ENCODE data around the gene GNB1. TPM values are rescaled to one million over a fixed set of nuclear protein-coding genes. Genes with fewer than 3 reads are reported as not detected.

The GNB1 gene
- total RNA-seq, 3 donors from 2014 or later (not counting 1 experiment from before 2014, with no cell fraction given), result 285 to 304 (median 289) TPM

DNA sequence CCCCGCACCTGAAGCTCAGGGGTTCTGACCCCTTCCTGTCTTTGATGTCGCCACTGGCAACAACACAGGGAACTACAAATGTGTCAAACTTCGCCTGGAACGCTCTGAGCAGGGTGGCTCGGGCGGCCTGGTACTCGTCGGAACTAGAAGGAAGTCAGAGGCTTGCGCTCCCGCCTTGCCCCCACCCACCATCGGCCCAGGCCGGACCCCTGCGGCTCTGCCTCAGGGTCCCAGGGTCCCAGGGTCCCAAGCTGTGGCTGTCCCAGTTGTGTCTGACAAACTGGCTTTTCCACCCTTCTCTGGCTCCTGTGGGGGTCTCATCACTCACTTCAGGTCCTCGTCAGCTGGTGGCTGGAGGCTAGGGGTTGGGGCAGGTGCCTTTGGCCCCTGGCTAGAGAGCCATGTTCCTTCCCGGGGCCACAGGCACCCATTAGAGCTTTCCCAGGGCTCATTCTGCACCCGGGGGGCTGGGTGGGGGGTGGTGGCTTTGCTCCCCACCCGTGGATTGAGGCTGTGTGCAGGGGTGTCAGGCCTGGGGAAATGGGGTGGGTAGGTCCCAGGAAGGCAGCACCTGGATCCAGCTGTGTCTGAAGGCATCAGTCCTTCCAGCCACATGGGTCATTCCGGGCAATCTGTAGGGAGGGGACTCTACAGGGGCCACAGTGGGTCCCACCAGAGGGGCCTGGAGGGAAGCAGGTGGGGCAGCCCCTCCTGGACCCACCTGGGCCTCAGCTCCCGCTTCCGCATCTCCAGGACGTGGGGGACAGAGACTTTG lies 36.2 kb upstream of the GNB1 start:
- Mint-ChIP-seq H3K36me3 (no peaks in the 10 kb centered on the region), H3K27me3 (ENCODE audit: low read depth in 2 of 2) (no peaks in the 10 kb centered on the region), H3K4me3 (no peak overlapping the region), H3K9me3 (no peaks in the 10 kb centered on the region), H3K27ac (no peak overlapping the region), H3K4me1 (no peaks in the 10 kb centered on the region)
- ATAC-seq (no peak), DNase-seq (no peak)
- Histone ChIP-seq H3K27ac (ENCODE audit: low read length) (no peak overlapping the region), H3K9me3 (ENCODE audit: control insufficient read depth, insufficient read depth, low read length) (no peaks in the 10 kb centered on the region), H3K36me3 (ENCODE audit: control insufficient read depth, insufficient read depth, low read length) (no peaks in the 10 kb centered on the region), H3K27me3 (ENCODE audit: control insufficient read depth, insufficient read depth, low read length) (no peaks in the 10 kb centered on the region), H3K4me1 (ENCODE audit: control insufficient read depth, insufficient read depth, low read length) (no peaks in the 10 kb centered on the region), H3K4me3 (ENCODE audit: low read length) (no peak overlapping the region)
- WGBS (ENCODE audit: insufficient coverage), result 77% methylated on average over 21 of the region's 21 CpGs
- TF ChIP-seq, protein P1, sequence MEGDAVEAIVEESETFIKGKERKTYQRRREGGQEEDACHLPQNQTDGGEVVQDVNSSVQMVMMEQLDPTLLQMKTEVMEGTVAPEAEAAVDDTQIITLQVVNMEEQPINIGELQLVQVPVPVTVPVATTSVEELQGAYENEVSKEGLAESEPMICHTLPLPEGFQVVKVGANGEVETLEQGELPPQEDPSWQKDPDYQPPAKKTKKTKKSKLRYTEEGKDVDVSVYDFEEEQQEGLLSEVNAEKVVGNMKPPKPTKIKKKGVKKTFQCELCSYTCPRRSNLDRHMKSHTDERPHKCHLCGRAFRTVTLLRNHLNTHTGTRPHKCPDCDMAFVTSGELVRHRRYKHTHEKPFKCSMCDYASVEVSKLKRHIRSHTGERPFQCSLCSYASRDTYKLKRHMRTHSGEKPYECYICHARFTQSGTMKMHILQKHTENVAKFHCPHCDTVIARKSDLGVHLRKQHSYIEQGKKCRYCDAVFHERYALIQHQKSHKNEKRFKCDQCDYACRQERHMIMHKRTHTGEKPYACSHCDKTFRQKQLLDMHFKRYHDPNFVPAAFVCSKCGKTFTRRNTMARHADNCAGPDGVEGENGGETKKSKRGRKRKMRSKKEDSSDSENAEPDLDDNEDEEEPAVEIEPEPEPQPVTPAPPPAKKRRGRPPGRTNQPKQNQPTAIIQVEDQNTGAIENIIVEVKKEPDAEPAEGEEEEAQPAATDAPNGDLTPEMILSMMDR (IDR thresholded peaks at IDR 0.05), result no peak
- intact Hi-C loops (cut with micrococcal nuclease), result no loop called here

DNA sequence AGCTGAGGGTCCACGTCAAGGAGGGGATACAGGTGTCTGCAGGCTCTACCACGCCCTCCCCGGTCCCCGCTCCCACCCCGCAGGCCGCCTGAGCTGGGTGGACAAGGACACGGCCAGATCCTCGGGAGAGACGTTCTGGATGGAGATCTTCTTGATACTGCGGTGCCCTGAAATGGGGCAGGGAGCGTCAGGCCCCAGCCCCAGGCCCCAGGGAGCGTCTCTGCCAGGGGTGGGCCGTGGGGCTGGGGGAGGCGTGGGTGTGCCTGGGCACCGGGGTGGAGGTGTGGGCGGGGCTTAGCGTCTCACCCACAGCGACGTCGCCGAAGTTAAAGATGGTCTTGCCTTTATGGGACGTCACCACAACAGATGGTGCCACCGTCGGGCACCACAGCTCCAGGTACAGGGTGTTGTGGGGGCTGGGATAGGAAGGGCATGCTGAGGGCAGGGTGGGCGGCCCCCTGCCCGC lies 35.5 kb upstream of the GNB1 start:
- Histone ChIP-seq H3K4me1 (ENCODE audit: control insufficient read depth, insufficient read depth, low read length) (no peaks in the 10 kb centered on the region), H3K27me3 (ENCODE audit: control insufficient read depth, insufficient read depth, low read length) (no peaks in the 10 kb centered on the region), H3K27ac (ENCODE audit: low read length) (no peak overlapping the region), H3K9me3 (ENCODE audit: control insufficient read depth, insufficient read depth, low read length) (no peaks in the 10 kb centered on the region), H3K4me3 (ENCODE audit: low read length) (no peak overlapping the region), H3K36me3 (ENCODE audit: control insufficient read depth, insufficient read depth, low read length) (no peaks in the 10 kb centered on the region)
- intact Hi-C loops (cut with micrococcal nuclease), result no loop called here
- no peak overlapping the region for H3K27ac Mint-ChIP-seq
- H3K4me3 Mint-ChIP-seq, result no peak overlapping the region
- no peaks in the 10 kb centered on the region for H3K9me3 Mint-ChIP-seq
- no peaks in the 10 kb centered on the region for H3K4me1 Mint-ChIP-seq
- ATAC-seq (no peak), DNase-seq (no peak)
- WGBS (ENCODE audit: insufficient coverage), result 78% methylated on average over 26 of the region's 26 CpGs
- no peaks in the 10 kb centered on the region for H3K36me3 Mint-ChIP-seq
- H3K27me3 Mint-ChIP-seq (ENCODE audit: low read depth in 2 of 2), result no peaks in the 10 kb centered on the region
- TF ChIP-seq, protein P1 (IDR thresholded peaks at IDR 0.05), result no peak

DNA sequence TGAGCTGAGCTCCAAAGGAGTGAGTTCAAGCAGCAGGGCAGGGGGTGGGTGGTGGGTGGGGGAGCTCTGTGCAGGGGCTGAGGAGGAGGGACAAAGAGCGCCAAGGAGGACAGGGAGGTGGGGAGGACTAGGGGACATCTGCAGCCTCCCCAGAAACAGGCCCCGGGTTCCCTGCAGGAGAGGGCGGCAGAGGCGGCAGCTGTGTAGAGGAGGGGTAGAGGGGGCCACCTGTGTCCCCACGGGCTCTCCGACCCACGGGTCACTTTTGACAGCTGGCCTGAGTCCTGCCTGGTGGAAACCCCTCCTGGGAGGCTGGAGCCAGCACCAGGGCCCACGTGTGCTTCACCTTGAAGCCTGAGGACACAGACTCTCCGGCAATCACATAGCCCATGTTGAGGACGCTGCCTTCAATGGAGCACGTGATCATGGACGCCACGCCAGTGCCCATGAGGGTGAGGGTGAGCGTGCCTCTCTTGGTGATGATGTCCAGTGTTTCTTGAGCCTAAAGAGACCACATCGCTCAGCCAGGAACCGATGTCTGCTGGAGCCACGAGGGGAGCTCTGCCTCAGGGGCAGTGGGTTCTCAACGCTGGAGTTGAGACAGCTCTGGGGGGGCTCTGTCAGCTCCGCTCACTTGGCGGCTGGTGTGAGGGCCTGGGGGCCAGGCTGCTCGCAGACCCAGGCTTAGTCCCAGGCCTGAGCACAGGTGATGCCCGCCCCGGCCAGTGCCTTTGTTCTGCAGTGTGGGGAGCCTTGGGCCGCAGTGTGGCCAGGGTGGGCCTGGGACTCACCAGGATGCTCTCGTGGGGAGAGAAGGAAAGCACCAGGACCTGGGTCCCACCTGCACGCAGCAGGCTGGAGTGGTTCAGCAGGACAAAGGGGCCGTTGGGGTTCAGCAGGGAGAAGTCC lies 34.8 kb upstream of the GNB1 start:
- H3K27me3 ChIP-seq (ENCODE audit: control insufficient read depth, insufficient read depth, low read length), result no peaks in the 10 kb centered on the region
- ATAC-seq, result no peak

More for the DNA sequence above, 34.8 kb upstream of the GNB1 start:
- WGBS (ENCODE audit: insufficient coverage), result 86% methylated on average over 27 of the region's 27 CpGs
- Mint-ChIP-seq H3K27ac (no peak overlapping the region), H3K36me3 (no peaks in the 10 kb centered on the region), H3K4me1 (no peaks in the 10 kb centered on the region), H3K9me3 (no peaks in the 10 kb centered on the region), H3K4me3 (no peak overlapping the region), H3K27me3 (ENCODE audit: low read depth in 2 of 2) (no peaks in the 10 kb centered on the region)
- no peak overlapping the region for H3K27ac ChIP-seq (ENCODE audit: low read length)
- TF ChIP-seq, protein P1 (IDR thresholded peaks at IDR 0.05), result no peak
- no peaks in the 10 kb centered on the region for H3K4me1 ChIP-seq (ENCODE audit: control insufficient read depth, insufficient read depth, low read length)
- no peak for DNase-seq
- H3K9me3 ChIP-seq (ENCODE audit: control insufficient read depth, insufficient read depth, low read length), result no peaks in the 10 kb centered on the region
- H3K4me3 ChIP-seq (ENCODE audit: low read length), result no peak overlapping the region
- no peaks in the 10 kb centered on the region for H3K36me3 ChIP-seq (ENCODE audit: control insufficient read depth, insufficient read depth, low read length)
- intact Hi-C loops (cut with micrococcal nuclease), result no loop called here

Data from natural killer cell (primary cell).